HG03520 (cell line): ENCODE results near the gene TMEM245.

Experiments used
- ATAC-seq: cut with Tn5 transposase; IDR thresholded peaks from one replicate; pipeline ENCODE4 v1.9.1; 2021; ENCODE audit warnings: mild to moderate bottlenecking, moderate library complexity; ENCODE audit not compliant: unreplicated experiment

The TMEM245 gene

GRCh38 chr9:109033941-109034700 lies 85.6 kb downstream of the TMEM245 start:
- no peak for ATAC-seq

DNA sequence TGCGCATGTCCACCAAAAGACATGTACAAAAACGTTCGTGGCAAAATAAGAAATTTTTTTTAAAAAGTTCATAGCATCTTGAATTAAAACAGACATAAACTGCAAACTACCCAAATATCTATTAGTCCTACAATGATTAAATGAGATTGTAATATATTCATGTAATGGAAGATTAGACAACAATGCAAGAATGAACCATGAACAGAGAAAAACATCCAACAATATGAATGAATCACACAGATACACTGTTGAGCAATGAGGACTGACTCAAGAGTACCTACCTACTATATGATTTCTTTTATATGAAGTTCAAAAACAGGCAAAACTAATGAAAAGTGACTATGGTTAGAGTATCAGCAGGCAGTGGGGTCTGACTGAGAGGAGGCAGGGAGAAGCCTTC lies 88.5 kb downstream of the TMEM245 start:
- ATAC-seq, result no peak

- no peak for ATAC-seq
These were observed 89.3 kb downstream of the TMEM245 start for GRCh38 chr9:109030426-109030825.

DNA sequence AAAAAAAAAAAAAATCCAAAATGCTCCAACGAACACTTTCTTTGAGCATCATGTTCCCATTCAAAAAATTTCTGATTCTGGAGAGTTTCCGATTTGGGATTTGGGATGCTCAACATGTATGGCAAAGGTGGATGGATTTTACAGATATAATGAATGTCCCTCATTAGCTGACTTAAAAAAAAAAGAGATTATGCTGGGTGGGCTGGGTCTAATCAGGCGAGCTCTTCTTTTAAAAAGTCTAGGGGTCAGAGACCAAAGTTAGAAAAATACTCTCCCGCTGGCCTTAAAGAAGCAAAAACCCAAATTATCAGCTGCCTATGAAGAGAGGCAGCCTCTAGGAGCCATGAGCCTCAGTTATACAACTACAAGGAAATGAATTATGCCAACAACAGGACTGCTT lies 91.3 kb downstream of the TMEM245 start:
- ATAC-seq, result no peak

- ATAC-seq, result no peak
These were observed 92.6 kb downstream of the TMEM245 start for GRCh38 chr9:109027176-109027575.

- ATAC-seq, result no peak
These were observed 93.4 kb downstream of the TMEM245 start for GRCh38 chr9:109026306-109026705.

DNA sequence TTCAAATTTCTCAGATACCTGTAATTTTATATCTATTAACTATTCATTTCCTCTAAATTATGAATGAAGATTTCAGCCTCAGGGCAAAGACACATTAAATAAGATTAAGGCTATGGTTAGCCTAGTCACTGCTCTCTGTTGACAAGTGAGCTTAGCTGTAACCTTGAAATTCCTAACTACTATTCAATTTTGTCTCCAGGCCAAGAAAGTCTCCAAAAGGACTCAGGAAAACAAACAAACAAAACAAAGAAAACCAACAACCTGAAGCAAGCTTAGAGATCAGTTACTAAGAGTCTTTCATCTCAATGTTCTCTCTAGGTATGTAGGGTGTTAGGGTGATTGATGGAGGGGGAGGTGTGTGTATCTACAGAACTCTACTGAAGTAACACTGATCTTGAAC lies 96.9 kb downstream of the TMEM245 start:
- ATAC-seq, result no peak

GRCh38 chr9:109020581-109021511 lies 98.9 kb downstream of the TMEM245 start:
- ATAC-seq, result no peak

GRCh38 chr9:109020113-109020512 lies 99.6 kb downstream of the TMEM245 start:
- no peak for ATAC-seq

- ATAC-seq, result no peak
These were observed 100.3 kb downstream of the TMEM245 start for GRCh38 chr9:109019420-109019819.

DNA sequence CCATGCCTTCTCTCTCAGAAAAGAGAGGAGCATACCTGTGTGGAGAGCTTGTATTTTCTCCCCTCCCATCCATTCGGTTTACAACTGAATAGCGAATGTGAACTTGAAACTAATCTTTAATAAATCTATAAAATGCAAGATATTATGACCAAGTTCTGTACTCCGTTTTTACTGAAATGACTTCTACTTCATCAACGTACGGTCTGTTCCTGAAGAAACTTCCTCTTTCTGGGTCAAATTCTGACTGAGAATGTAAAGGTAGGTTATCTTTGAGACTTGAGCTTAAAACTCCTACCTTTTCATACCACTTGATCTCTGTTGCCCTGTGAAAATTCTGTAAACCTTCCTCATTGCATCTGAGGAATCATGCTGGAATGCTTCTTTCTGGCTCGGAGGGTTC lies 102.3 kb downstream of the TMEM245 start:
- ATAC-seq, result peak; percentile 32

DNA sequence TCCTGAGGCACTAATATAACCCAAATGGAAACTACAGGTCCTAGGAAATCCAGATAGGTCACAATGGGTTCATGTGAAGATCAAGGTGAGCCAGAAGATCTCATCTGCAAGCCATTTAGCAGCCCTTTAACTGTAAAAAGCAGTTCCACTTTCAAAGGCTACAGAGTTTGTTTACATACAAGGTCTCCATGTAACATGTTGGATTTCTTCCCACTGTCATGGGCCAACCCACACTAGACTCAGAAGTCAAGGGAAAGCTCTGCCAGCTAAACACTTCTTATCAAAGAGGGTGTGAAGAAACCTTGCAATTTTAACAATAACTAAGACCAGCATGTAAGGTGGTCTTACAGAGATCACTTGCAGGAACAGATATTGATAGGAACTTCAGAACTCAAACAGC lies 102.7 kb downstream of the TMEM245 start:
- no peak for ATAC-seq

GRCh38 chr9:109016132-109016531 lies 103.6 kb downstream of the TMEM245 start:
- ATAC-seq, result no peak

GRCh38 chr9:109014608-109015280 lies 105.0 kb downstream of the TMEM245 start:
- ATAC-seq, result no peak

DNA sequence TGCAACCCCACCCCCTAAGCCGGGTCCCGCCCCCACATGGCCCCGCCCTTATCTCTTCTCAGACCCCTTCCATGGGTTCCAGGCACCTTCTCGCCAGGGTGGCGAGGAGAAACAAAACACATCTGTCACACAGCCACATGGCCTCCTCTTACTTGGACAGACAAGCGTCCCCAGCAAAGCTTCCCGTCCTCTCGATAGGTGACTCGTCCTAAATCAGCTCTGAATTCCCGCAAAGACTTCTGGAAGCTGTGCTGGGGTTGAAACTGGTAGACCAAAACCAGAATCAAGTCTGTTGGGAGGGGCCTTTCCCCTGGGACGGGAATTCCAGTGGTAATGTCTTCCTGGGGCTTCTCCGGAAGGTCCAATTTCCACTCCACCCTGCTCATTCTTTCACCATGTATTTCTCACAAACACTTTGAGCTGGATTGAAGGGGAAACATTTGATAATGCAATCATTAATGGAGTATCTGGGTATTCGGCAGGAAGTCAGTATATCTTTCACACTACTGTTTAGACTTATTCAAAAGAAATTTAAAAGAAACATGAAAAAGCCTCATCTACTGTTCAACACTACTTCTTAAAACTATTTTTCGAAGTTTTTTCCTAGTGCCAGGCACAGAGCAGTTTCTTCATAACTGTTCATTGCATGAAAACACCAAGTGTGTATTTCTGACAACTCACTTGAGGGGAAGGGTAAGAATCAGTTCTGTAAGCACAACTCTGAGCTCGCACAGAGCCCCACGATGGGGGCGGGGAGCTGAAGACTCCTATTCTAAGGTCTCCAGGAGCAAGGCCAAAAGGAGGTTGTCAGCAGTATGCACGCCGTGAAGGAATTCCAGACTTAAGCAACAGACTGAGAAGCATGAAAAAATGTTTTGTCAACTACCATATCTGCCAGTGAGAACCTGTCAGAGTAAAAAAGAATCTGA lies 105.8 kb downstream of the TMEM245 start:
- ATAC-seq, result no peak

- peak; percentile 48 for ATAC-seq
These were observed 106.7 kb downstream of the TMEM245 start, which contains the start of gene CTNNAL1 for GRCh38 chr9:109012876-109013678. Gene CTNNAL1, minus strand, starts transcription at chr9:109013499. Its CDS starts 57 bp downstream, at chr9:109013442.

DNA sequence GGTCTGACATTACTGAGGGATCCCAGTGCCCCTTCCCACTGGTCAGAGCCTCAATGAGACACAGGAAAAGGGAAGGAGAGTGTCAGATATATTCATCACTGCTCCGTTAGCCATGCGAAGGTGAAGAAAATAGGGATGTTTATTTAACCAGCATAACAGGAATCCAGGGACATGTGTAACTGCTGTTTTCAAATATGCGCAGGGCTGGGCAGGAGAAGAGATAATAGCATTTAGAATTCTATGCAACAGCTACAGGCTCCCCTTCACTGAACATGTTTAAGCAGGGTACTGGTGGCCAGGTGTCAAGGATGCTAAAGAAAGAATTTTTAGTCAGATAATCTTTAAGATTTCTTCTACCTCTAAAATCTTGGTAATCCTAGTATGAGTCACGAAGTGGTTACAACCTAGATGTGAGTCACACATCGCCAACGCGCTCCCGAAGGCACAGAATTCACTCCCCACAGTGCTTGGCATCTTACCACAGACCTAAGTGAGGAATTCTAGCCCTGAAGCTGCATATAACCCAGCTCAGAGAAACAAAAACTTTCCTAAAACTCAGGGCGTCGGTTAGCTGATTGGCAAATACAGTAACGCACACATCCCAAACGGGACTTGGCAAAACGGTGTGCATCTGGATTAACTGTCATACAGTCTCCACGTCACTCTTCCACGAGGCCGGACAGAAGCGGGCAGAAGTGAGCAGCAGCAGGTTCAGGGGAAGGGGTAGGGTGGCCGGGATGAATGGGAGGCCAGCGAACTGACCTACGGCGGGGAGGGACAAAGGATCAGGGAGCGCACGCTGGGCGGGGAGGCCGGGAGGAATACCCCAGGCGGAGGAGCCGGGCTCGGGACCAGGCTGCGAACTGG lies 107.5 kb downstream of the TMEM245 start:
- peak; percentile 33 for ATAC-seq

GRCh38 chr9:109011231-109011671 lies 108.5 kb downstream of the TMEM245 start:
- no peak for ATAC-seq
